Activated T-cell treated with anti-CD3 and anti-CD28 coated beads for 48 hours (primary cell): Measurements from ENCODE around the gene STARD4.

Experiments
- DNase-seq: peaks from one replicate; pipeline ENCODE4 v3.0.0-alpha.2; 2020; ENCODE audit warnings: low read depth

The STARD4 gene

GRCh38 chr5:111512375-111513130 is at the start of gene STARD4:
Gene STARD4 (minus strand): TSS chr5:111512535. CDS start chr5:111507433, 5,102 bp downstream.
- DNase-seq: peak; percentile 93

- DNase-seq: no peak
Measured at GRCh38 chr5:111559680-111560079, 47.3 kb upstream of the STARD4 start.

- DNase-seq: no peak
Measured at GRCh38 chr5:111557686-111558085, 45.4 kb upstream of the STARD4 start.

GRCh38 chr5:111557111-111557510 is 44.8 kb upstream of the STARD4 start:
- DNase-seq: no peak

- DNase-seq: no peak
Measured at GRCh38 chr5:111556501-111556900, 44.2 kb upstream of the STARD4 start.

GRCh38 chr5:111555760-111556159 is 43.4 kb upstream of the STARD4 start:
- DNase-seq: no peak

- DNase-seq: no peak
Measured at GRCh38 chr5:111553868-111554267, 41.5 kb upstream of the STARD4 start.

GRCh38 chr5:111552896-111553295 is 40.6 kb upstream of the STARD4 start:
- no peak for DNase-seq

- DNase-seq: no peak
Measured at GRCh38 chr5:111552492-111552891, 40.2 kb upstream of the STARD4 start.

GRCh38 chr5:111551569-111552275 is 39.4 kb upstream of the STARD4 start:
- no peak for DNase-seq

GRCh38 chr5:111551161-111551560 is 38.8 kb upstream of the STARD4 start:
- DNase-seq: no peak

- DNase-seq: peak; percentile 47
Measured at GRCh38 chr5:111550282-111551020, 38.1 kb upstream of the STARD4 start.

GRCh38 chr5:111548992-111549649 is 36.8 kb upstream of the STARD4 start:
- no peak for DNase-seq

GRCh38 chr5:111548348-111548950 is 36.1 kb upstream of the STARD4 start:
- DNase-seq: no peak

GRCh38 chr5:111545031-111545430 is 32.7 kb upstream of the STARD4 start:
- DNase-seq: no peak

GRCh38 chr5:111537141-111538024 is 25.0 kb upstream of the STARD4 start:
- no peak for DNase-seq

- no peak for DNase-seq
Measured at GRCh38 chr5:111535879-111536549, 23.7 kb upstream of the STARD4 start.

- no peak for DNase-seq
Measured at GRCh38 chr5:111532886-111533582, 20.7 kb upstream of the STARD4 start.

- peak; percentile 64 for DNase-seq
Measured at GRCh38 chr5:111530298-111530740, 18.0 kb upstream of the STARD4 start.

- no peak for DNase-seq
Measured at GRCh38 chr5:111528056-111528455, 15.7 kb upstream of the STARD4 start.
